ENCODE results near the gene PRELP.

PRELP gene

GRCh38 chr1:203476216-203476814, 709 bp downstream of the PRELP start:
- POLR2A ChIA-PET, result interaction anchor here (0.9 kb wide), 1 partner anchor 95 kb away, joined by 6 read pairs; no protein-coding TSS in a partner anchor
- TF ChIP-seq ZNF623 (tag by site-specific recombination; IDR thresholded peaks at IDR 0.05), result no peak
- TF ChIP-seq, protein P1, sequence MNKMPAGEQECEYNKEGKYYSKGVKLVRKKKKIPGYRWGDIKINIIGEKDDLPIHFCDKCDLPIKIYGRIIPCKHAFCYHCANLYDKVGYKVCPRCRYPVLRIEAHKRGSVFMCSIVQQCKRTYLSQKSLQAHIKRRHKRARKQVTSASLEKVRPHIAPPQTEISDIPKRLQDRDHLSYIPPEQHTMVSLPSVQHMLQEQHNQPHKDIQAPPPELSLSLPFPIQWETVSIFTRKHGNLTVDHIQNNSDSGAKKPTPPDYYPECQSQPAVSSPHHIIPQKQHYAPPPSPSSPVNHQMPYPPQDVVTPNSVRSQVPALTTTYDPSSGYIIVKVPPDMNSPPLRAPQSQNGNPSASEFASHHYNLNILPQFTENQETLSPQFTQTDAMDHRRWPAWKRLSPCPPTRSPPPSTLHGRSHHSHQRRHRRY (tag by site-specific recombination; IDR thresholded peaks at IDR 0.05), result no peak
- no peak for TF ChIP-seq EGR2 (tag by site-specific recombination; IDR thresholded peaks at IDR 0.05; ENCODE audit: low read depth)
- no peak for TF ChIP-seq ZNF768 (tag by site-specific recombination; IDR thresholded peaks at IDR 0.05)
- TF ChIP-seq, protein P2, sequence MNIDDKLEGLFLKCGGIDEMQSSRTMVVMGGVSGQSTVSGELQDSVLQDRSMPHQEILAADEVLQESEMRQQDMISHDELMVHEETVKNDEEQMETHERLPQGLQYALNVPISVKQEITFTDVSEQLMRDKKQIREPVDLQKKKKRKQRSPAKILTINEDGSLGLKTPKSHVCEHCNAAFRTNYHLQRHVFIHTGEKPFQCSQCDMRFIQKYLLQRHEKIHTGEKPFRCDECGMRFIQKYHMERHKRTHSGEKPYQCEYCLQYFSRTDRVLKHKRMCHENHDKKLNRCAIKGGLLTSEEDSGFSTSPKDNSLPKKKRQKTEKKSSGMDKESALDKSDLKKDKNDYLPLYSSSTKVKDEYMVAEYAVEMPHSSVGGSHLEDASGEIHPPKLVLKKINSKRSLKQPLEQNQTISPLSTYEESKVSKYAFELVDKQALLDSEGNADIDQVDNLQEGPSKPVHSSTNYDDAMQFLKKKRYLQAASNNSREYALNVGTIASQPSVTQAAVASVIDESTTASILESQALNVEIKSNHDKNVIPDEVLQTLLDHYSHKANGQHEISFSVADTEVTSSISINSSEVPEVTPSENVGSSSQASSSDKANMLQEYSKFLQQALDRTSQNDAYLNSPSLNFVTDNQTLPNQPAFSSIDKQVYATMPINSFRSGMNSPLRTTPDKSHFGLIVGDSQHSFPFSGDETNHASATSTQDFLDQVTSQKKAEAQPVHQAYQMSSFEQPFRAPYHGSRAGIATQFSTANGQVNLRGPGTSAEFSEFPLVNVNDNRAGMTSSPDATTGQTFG (tag by site-specific recombination; IDR thresholded peaks at IDR 0.05; ENCODE audit: borderline replicate concordance), result no peak
- no peak for TF ChIP-seq ZNF529 (tag by site-specific recombination; IDR thresholded peaks at IDR 0.05; ENCODE audit: insufficient replicate concordance)
- no peak for TF ChIP-seq PRDM6 (tag by site-specific recombination; IDR thresholded peaks at IDR 0.05)
- TF ChIP-seq ZNF24 (tag by site-specific recombination; IDR thresholded peaks at IDR 0.05), result no peak
- Histone ChIP-seq H3K9me3 (ENCODE audit: control insufficient read depth, insufficient read depth, low read depth, low read length) (no peaks in the 10 kb centered on the region), H3K4me3 (ENCODE audit: low read depth, low read length) (no peak overlapping the region), H3K27ac (ENCODE audit: extremely low read depth, low read depth, low read length) (no peak overlapping the region), H3K36me3 (ENCODE audit: control insufficient read depth in 2 of 2, insufficient read depth in 1 of 2, low read length in 2 of 2) (no peaks in the 10 kb centered on the region), H3K4me1 (ENCODE audit: control insufficient read depth, insufficient read depth, low read length) (peaks cover 3% of the 10 kb centered on the region; the same call in 1 of the 2 replicates)
- CTCF ChIA-PET, result interaction anchor here (0.6 to 1.5 kb wide), 8 partner anchors 12 to 479 kb away, joined by 3 to 8 read pairs (median 4); no protein-coding TSS in a partner anchor

DNA sequence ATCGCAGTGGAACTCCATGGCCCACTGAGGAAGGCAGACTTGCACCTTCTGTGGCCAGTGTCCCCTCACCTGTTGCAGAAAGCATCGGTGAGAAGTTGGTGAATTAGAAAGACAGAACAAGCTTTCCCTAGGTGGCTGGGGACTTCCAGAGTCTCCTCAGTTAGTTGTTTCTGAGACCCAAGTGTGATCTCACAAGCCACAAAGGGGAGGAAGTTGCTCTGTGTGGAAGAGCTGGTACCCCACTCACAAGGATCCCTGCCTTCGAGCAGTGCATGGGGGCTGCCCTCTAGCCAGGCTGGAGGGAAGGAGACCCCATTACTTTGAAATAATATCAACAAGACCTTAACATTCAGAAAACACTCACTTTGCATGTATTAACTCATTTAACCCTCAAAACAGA, 2.1 kb downstream of the PRELP start:
- Histone ChIP-seq H3K36me3 (ENCODE audit: control insufficient read depth in 2 of 2, insufficient read depth in 1 of 2, low read length in 2 of 2) (no peaks in the 10 kb centered on the region), H3K4me3 (ENCODE audit: low read depth, low read length) (no peak overlapping the region), H3K4me1 (ENCODE audit: control insufficient read depth, insufficient read depth, low read length) (peaks cover 3% of the 10 kb centered on the region; the same call in 1 of the 2 replicates), H3K9me3 (ENCODE audit: control insufficient read depth, insufficient read depth, low read depth, low read length) (no peaks in the 10 kb centered on the region), H3K27ac (ENCODE audit: extremely low read depth, low read depth, low read length) (no peak overlapping the region)
- ChIA-PET POLR2A (no interaction called here), CTCF (interaction anchor here (0.8 to 1.4 kb wide), 4 partner anchors 8 to 211 kb away, joined by 3 to 6 read pairs (median 4); no protein-coding TSS in a partner anchor)
- TF ChIP-seq SCRT2 (tag by site-specific recombination; IDR thresholded peaks at IDR 0.05), result peak; percentile 65; the same call in 1 of the 2 replicates
- no peak for TF ChIP-seq ZBTB48 (tag by site-specific recombination; IDR thresholded peaks at IDR 0.05)

DNA sequence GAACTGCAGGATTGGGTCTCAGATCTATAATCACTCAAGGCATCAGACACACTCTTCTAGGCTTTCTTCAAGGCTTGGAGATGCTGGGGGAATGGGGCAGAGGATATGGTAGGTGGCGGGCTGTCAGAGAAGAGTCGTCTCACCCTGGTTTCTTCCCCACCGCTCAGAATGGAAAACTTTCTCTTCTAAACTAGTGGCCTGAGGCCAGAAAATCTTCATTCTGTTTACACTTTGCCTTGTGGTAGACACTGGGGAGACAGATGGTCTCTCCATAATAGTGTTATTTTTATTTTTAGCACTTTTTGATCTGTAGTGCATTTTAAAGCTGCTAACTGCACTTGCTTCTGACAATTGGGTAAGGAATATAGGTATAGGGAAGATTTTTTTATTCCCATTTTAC, 2.6 kb downstream of the PRELP start:
- Histone ChIP-seq H3K27ac (ENCODE audit: extremely low read depth, low read depth, low read length) (no peak overlapping the region), H3K9me3 (ENCODE audit: control insufficient read depth, insufficient read depth, low read depth, low read length) (no peaks in the 10 kb centered on the region), H3K4me1 (ENCODE audit: control insufficient read depth, insufficient read depth, low read length) (peaks cover 3% of the 10 kb centered on the region; the same call in 1 of the 2 replicates), H3K4me3 (ENCODE audit: low read depth, low read length) (no peak overlapping the region), H3K36me3 (ENCODE audit: control insufficient read depth in 2 of 2, insufficient read depth in 1 of 2, low read length in 2 of 2) (no peaks in the 10 kb centered on the region)
- POLR2A ChIA-PET, result no interaction called here
- TF ChIP-seq ZNF23 (tag by site-specific recombination; IDR thresholded peaks at IDR 0.05; ENCODE audit: borderline replicate concordance) (no peak), ZNF670 (tag by site-specific recombination; IDR thresholded peaks at IDR 0.05; ENCODE audit: low read depth) (no peak), GLI4 (tag by site-specific recombination; IDR thresholded peaks at IDR 0.05) (no peak), ZFP3 (tag by site-specific recombination; IDR thresholded peaks at IDR 0.05; ENCODE audit: low read depth) (no peak), ZNF791 (tag by site-specific recombination; IDR thresholded peaks at IDR 0.05) (no peak), ZBTB17 (tag by site-specific recombination; IDR thresholded peaks at IDR 0.05) (no peak), ZNF600 (tag by site-specific recombination; IDR thresholded peaks at IDR 0.05) (no peak), ZNF776 (tag by site-specific recombination; IDR thresholded peaks at IDR 0.05; ENCODE audit: borderline replicate concordance) (no peak)
- TF ChIP-seq, protein P3, sequence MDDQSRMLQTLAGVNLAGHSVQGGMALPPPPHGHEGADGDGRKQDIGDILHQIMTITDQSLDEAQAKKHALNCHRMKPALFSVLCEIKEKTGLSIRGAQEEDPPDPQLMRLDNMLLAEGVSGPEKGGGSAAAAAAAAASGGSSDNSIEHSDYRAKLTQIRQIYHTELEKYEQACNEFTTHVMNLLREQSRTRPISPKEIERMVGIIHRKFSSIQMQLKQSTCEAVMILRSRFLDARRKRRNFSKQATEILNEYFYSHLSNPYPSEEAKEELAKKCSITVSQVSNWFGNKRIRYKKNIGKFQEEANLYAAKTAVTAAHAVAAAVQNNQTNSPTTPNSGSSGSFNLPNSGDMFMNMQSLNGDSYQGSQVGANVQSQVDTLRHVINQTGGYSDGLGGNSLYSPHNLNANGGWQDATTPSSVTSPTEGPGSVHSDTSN (CRISPR knock-in tag; IDR thresholded peaks at IDR 0.05), result no peak
- TF ChIP-seq, protein P4, sequence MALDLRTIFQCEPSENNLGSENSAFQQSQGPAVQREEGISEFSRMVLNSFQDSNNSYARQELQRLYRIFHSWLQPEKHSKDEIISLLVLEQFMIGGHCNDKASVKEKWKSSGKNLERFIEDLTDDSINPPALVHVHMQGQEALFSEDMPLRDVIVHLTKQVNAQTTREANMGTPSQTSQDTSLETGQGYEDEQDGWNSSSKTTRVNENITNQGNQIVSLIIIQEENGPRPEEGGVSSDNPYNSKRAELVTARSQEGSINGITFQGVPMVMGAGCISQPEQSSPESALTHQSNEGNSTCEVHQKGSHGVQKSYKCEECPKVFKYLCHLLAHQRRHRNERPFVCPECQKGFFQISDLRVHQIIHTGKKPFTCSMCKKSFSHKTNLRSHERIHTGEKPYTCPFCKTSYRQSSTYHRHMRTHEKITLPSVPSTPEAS (tag by site-specific recombination; IDR thresholded peaks at IDR 0.05), result no peak
- CTCF ChIA-PET, result interaction anchor here (0.5 to 1.5 kb wide), 3 partner anchors 10 to 456 kb away, joined by 3 to 11 read pairs (median 5); no protein-coding TSS in a partner anchor
